SK-N-MC (cell line): ENCODE results near the gene CTBP2.

Experiments used
- FOXP2 ChIP-seq: optimal IDR thresholded peaks from 2 replicates; pipeline ENCODE3; 2011; ENCODE audit warnings: mild to moderate bottlenecking, moderate library complexity; ENCODE audit not compliant: insufficient read depth; ENCODE audit errors: extremely low read length, control extremely low read depth
- POLR2AphosphoS5 ChIP-seq: IDR thresholded peaks from 2 replicates; pipeline ENCODE4 v1.6.1; 2012; ENCODE audit warnings: mild to moderate bottlenecking, low read depth, low read length, borderline replicate concordance

DNA sequence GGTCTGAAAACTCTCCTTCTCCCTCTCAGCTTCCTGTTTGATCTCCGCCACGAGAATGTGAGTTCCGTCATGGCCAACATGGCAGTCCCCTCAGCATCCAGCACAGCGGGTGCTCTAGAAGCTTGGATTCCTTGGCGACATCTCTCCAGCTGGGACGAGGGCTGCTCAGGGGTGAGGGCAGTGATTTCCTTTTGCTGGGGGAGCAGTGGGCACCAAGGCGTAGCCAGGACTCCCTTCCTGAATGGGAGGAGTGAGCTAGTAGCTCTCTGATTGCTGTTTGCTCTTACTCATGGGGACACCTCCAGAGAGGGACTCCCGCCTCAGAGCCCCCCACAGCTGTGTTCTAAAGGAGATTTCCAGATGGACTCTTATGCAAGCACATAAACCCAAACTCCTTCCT, 28.8 kb upstream of the CTBP2 start:
- TF ChIP-seq POLR2AphosphoS5 (no peak), FOXP2 (no peak)
